B cell (primary cell): ENCODE measurements around the gene RIPOR2. TPM values are rescaled to one million over a fixed set of nuclear protein-coding genes. Genes with fewer than 3 reads are reported as not detected.

Experiments
- ATAC-seq: fragments of 200-7000 bp; cut with Tn5 transposase; one replicate; pipeline ENCODE4 v1.10.0; 2021; ENCODE audit warnings: low read depth, mild to moderate bottlenecking, moderate number of reproducible peaks, moderate library complexity
- CTCF ChIA-PET: fragments of 350-600 bp; sonication (Branson Sonifier 250); formaldehyde crosslinking; loops from one replicate; lab custom pipeline; 2021; ENCODE audit warnings: antibody characterized with exemption, inconsistent platforms; lab: Charles Lee
- POLR2A ChIA-PET: fragments of 350-600 bp; sonication (Branson Sonifier 250); formaldehyde crosslinking; loops from one replicate; lab custom pipeline; 2021; ENCODE audit warnings: antibody characterized with exemption; lab: Charles Lee
- DNase-seq: peaks from one replicate; pipeline ENCODE4 v3.0.0; 2013
- H2AFZ ChIP-seq: 2 replicates; pipeline ENCODE4 v1.6.1; 2012; ENCODE audit warnings: mild to moderate bottlenecking, low read depth, low read length; ENCODE audit not compliant: insufficient read depth, poor library complexity, severe bottlenecking
- H3K27ac ChIP-seq, 2 donors: 1 replicate in 1 of 2; 2 replicates in 1 of 2; pipeline ENCODE4 v1.5.1; 2012 to 2013; ENCODE audit warnings: low read length in 2 of 2, mild to moderate bottlenecking in 2 of 2, moderate library complexity in 1 of 2
- H3K27me3 ChIP-seq, 4 experiments: fragments of 200-600 bp in 1 of 4; sonication (generic) in 1 of 4; replicated peaks in 1 of 4; 1 replicate in 2 of 4; 2 replicates in 2 of 4; pipeline versions ENCODE4 v1.6.1 to v1.7.0; 2013 to 2016; ENCODE audit warnings: low read length in 3 of 4, mild to moderate bottlenecking in 2 of 4, mixed read lengths in 1 of 4, moderate library complexity in 1 of 4; ENCODE audit not compliant: insufficient read depth in 4 of 4, control insufficient read depth in 3 of 4; ENCODE audit errors: control extremely low read depth in 1 of 4
- H3K36me3 ChIP-seq, 2 experiments: replicated peaks in 1 of 2; 1 replicate in 1 of 2; 2 replicates in 1 of 2; pipeline versions ENCODE4 v1.6.1 to v1.7.1; 2013; ENCODE audit warnings: low read length in 1 of 2; ENCODE audit not compliant: insufficient read depth in 2 of 2, control insufficient read depth in 1 of 2; ENCODE audit errors: control extremely low read depth in 1 of 2, extremely low read depth in 1 of 2
- H3K4me1 ChIP-seq, 2 donors: fragments of 200-600 bp in 1 of 2; sonication (generic) in 1 of 2; 1 replicate in 1 of 2; 2 replicates in 1 of 2; pipeline versions ENCODE4 v1.5.1 to v1.6.1; 2013 to 2017; ENCODE audit warnings: low read length in 2 of 2; ENCODE audit not compliant: control insufficient read depth in 2 of 2, insufficient read depth in 2 of 2
- H3K4me2 ChIP-seq: replicated peaks from 2 replicates; pipeline ENCODE3; 2012; ENCODE audit warnings: mild to moderate bottlenecking, low read depth, low read length; ENCODE audit not compliant: poor library complexity, severe bottlenecking
- H3K4me3 ChIP-seq, 5 experiments: fragments of 200-600 bp in 1 of 5; sonication (generic) in 1 of 5; 1 replicate in 3 of 5; 2 replicates in 2 of 5; pipeline versions ENCODE4 v1.5.1 to v1.7.0; 2011 to 2016; ENCODE audit warnings: low read length in 4 of 5, mild to moderate bottlenecking in 4 of 5, low read depth in 2 of 5, control low read depth in 1 of 5, moderate library complexity in 1 of 5; ENCODE audit not compliant: insufficient read depth in 1 of 5; ENCODE audit errors: control extremely low read depth in 1 of 5, extremely low read depth in 1 of 5
- H3K79me2 ChIP-seq: fragments of 200-600 bp; sonication (generic); one replicate; pipeline ENCODE4 v1.6.0; 2016; ENCODE audit warnings: low read length; ENCODE audit not compliant: control insufficient read depth, insufficient read depth
- H3K9ac ChIP-seq: fragments of 200-600 bp; sonication (generic); 2 replicates; pipeline ENCODE4 v1.6.1; 2017; ENCODE audit warnings: mild to moderate bottlenecking, low read length, moderate library complexity
- H3K9me3 ChIP-seq, 3 donors: one replicate each; pipeline versions ENCODE4 v1.6.1 to v1.7.1; 2013; ENCODE audit warnings: low read length in 2 of 3; ENCODE audit not compliant: control insufficient read depth in 2 of 3, insufficient read depth in 1 of 3; ENCODE audit errors: control extremely low read depth in 1 of 3
- H4K20me1 ChIP-seq: 2 replicates; pipeline ENCODE4 v1.6.0; 2012; ENCODE audit warnings: mild to moderate bottlenecking, low read length; ENCODE audit not compliant: insufficient read depth, control insufficient read depth, poor library complexity, severe bottlenecking
- H3K27ac Mint-ChIP-seq: one replicate; pipeline ENCODE4 v1.8.0; 2021; ENCODE audit warnings: mixed read lengths
- H3K27me3 Mint-ChIP-seq: one replicate; pipeline ENCODE4 v1.8.0; 2021; ENCODE audit warnings: mixed read lengths
- H3K4me1 Mint-ChIP-seq: one replicate; pipeline ENCODE4 v1.8.0; 2021; ENCODE audit warnings: mixed read lengths
- H3K4me3 Mint-ChIP-seq: one replicate; pipeline ENCODE4 v1.8.0; 2021; ENCODE audit warnings: mixed read lengths
- H3K9me3 Mint-ChIP-seq: one replicate; pipeline ENCODE4 v1.8.0; 2022; ENCODE audit warnings: mixed read lengths; ENCODE audit not compliant: insufficient read depth
- CTCF ChIP-seq: fragments of 200-600 bp; IDR thresholded peaks from one replicate; pipeline ENCODE4 v1.8.0; 2022; ENCODE audit warnings: antibody characterized with exemption, mild to moderate bottlenecking
- EZH2 ChIP-seq: IDR thresholded peaks from 2 replicates; pipeline ENCODE4 v1.6.1; 2012; ENCODE audit warnings: borderline replicate concordance, low read depth, mild to moderate bottlenecking, moderate library complexity, low read length; ENCODE audit not compliant: insufficient read depth, poor library complexity, severe bottlenecking
- WGBS: methylation state at CpG from one replicate; pipeline ENCODE4 v1.1.5; 2013; ENCODE audit warnings: missing lambda C conversion rate; ENCODE audit not compliant: insufficient coverage; 5-methylcytosine and 5-hydroxymethylcytosine counted together
- intact Hi-C: fragments of 100-400 bp; cut with micrococcal nuclease; formaldehyde crosslinking; loops from one replicate; pipeline ENCODE4 v1.10.0; 2022
- polyA plus RNA-seq: library from polyadenylated mRNA; depleted of rRNA; stranded (reverse); fragments of >200 nt; gene quantifications from 2 replicates; pipeline ENCODE4 v1.2.3, GENCODE V29; 2012
- total RNA-seq, 2 donors: library from RNA; stranded (reverse); fragments of 120-200 nt in 1 of 2; gene quantifications; 1 replicate in 1 of 2; 2 replicates in 1 of 2; pipeline versions ENCODE4 v1.2.3 to v1.2.4, GENCODE V29; 2013 to 2022

The RIPOR2 gene
- total and polyA plus RNA-seq, 2 donors (not counting 1 experiment from before 2014, with no cell fraction given) = 300 to 430 TPM

GRCh38 chr6:24778878-24779277 is 156.9 kb downstream of the RIPOR2 start:
- H4K20me1 ChIP-seq = no peaks in the 10 kb centered on the region
- H3K4me1 ChIP-seq = peaks cover 14 to 21% of the 10 kb centered on the region in 2 donors
- Mint-ChIP-seq H3K27ac (no peak overlapping the region), H3K4me3 (no peak overlapping the region), H3K4me1 (peaks cover 29% of the 10 kb centered on the region), H3K9me3 (no peaks in the 10 kb centered on the region), H3K27me3 (no peaks in the 10 kb centered on the region)
- no peak overlapping the region for H3K4me2 ChIP-seq
- H3K9me3 ChIP-seq = no peaks in the 10 kb centered on the region
- no peak overlapping the region for H3K4me3 ChIP-seq
- ATAC-seq (no peak), DNase-seq (no peak)
- no peak overlapping the region for H3K27ac ChIP-seq
- CTCF ChIA-PET = interaction anchor here (0.7 to 1.6 kb wide), 2 partner anchors 292 to 361 kb away, joined by 3 to 4 read pairs; no protein-coding TSS in a partner anchor
- peaks cover 43% of the 10 kb centered on the region for H3K79me2 ChIP-seq
- no peak overlapping the region for H3K9ac ChIP-seq
- H3K36me3 ChIP-seq = peaks cover 1 to 13% of the 10 kb centered on the region in 2 experiments
- intact Hi-C loops = loop anchor here (5.0 kb wide), 1 partner anchor 257 kb away; no protein-coding TSS in a partner anchor
- no peaks in the 10 kb centered on the region for H3K27me3 ChIP-seq
- no peak overlapping the region for H2AFZ ChIP-seq
- POLR2A ChIA-PET = interaction anchor here (0.5 to 0.6 kb wide), 2 partner anchors 59 to 337 kb away, joined by 4 read pairs; no protein-coding TSS in a partner anchor
- TF ChIP-seq CTCF (no peak), EZH2 (no peak)

- Histone ChIP-seq H3K36me3 (peaks cover 0 to 13% of the 10 kb centered on the region in 2 experiments), H3K79me2 (peaks cover 43% of the 10 kb centered on the region), H3K4me2 (no peak overlapping the region), H3K4me1 (peaks cover 14 to 21% of the 10 kb centered on the region in 2 donors), H3K9me3 (no peaks in the 10 kb centered on the region), H4K20me1 (no peaks in the 10 kb centered on the region), H3K27me3 (no peaks in the 10 kb centered on the region), H3K27ac (no peak overlapping the region), H3K9ac (no peak overlapping the region), H2AFZ (no peak overlapping the region), H3K4me3 (no peak overlapping the region)
- Mint-ChIP-seq H3K4me1 (peaks cover 30% of the 10 kb centered on the region), H3K9me3 (no peaks in the 10 kb centered on the region), H3K27me3 (no peaks in the 10 kb centered on the region), H3K4me3 (no peak overlapping the region), H3K27ac (no peak overlapping the region)
- DNase-seq = no peak
- TF ChIP-seq CTCF = no peak
- no peak for TF ChIP-seq EZH2
- WGBS = no CpG with 5 or more reads among the region's 1 CpG
- ATAC-seq = no peak
- ChIA-PET CTCF (interaction anchor here (0.7 to 1.6 kb wide), 2 partner anchors 293 to 360 kb away, joined by 3 to 4 read pairs; no protein-coding TSS in a partner anchor), POLR2A (interaction anchor here (0.6 kb wide), 1 partner anchor 58 kb away, joined by 4 read pairs; no protein-coding TSS in a partner anchor)
- intact Hi-C loops = loop anchor here (5.0 kb wide), 1 partner anchor 256 kb away; no protein-coding TSS in a partner anchor
These were observed 157.6 kb downstream of the RIPOR2 start for GRCh38 chr6:24778121-24778520.
